Activated CD8-positive, alpha-beta memory T cell treated with anti-CD3 and anti-CD28 coated beads, Interleukin-2, amount 50 U/mL, for 24 hours (primary cell): ENCODE data around the gene SEPTIN7.
"Not testable (repeated sequence)": the region's sequence is repeated elsewhere in the genome, so short reads cannot be mapped to it uniquely, and the experiment has no call there.

Experiments used
- DNase-seq: peaks from one replicate; pipeline ENCODE4 v3.0.0-alpha.2; 2020; ENCODE audit errors: extremely low read depth

The SEPTIN7 gene

GRCh38 chr7:35800718-35801391 is at the start of gene SEPTIN7:
Gene SEPTIN7, plus strand, starts transcription at chr7:35801057. Its CDS starts 153 bp downstream, at chr7:35801210.
- DNase-seq = peak; percentile 97

DNA sequence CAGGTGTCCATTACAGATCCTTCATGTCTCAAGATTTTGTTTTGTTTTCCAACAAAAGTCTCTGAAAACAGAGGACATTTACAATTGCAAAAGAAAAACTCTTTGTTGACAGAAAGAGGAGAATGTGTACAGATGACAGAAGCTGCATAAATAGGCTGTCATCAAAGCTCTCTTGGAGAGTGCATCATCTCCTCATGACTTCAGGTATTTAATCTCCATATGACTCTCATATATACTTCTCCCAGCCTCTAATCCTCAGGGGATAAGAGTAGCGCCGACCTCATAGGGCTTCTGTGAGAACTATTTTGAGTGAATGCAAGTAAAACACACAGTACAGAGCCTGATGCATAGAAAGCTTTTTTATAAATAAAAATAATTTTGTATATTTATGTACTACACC is 48.1 kb upstream of the SEPTIN7 start:
- no peak for DNase-seq

DNA sequence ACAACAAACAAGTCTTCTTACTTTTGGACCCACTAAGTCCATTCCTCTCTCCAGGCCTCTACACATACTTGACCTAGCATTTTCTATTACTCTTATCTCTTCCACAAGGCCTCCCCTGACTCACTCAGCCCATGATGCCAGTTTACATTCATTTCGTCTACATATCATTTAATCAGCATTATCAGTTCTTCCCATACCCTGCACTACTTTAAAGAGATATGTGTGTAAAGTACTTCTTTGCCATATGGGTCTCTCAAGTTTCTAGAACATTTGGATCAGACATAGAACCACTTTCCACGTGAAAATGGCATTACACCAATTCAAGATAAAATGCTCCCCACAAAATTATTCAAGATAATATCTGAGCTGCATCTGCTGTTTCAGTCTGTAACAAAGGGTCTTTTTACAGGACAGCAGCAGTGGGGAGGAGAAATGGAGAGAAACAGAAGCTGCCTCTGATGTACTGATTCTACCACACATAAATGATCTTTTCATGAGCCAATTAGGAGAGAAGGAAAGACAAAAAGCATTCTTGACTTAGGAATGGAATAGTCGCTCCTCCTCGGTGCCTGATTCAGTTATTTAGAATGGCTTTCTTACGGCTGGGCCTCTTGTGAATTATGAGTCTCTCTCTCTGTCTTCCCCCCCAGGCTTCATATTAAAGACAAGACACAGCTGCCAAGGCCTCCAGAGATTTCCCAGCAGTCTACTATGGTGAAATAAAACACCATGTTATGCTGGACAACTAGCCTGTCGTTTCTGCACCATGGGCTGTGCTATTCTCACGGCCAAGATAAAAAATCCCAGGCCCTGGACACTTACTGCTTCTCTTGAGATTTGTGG is 46.9 kb upstream of the SEPTIN7 start:
- no peak for DNase-seq

DNA sequence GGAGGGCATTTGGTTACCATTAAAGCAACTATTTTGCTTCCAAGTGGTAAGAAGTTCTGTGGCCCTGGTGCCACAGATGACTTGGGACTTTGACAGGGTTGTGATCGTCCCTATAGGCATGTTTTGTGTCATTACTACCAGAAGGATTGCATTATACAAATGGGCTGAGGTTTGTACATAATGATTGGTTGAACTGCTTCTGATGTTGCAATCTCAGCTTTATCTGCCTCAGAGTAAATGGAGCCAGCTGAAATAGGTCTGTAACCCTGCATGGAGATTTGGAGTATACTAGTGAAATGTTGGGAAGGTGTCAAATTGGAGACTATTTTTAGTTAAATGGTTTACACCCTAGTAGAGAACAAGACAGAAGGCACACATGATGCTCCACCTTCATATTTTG is 46.1 kb upstream of the SEPTIN7 start:
- no peak for DNase-seq

DNA sequence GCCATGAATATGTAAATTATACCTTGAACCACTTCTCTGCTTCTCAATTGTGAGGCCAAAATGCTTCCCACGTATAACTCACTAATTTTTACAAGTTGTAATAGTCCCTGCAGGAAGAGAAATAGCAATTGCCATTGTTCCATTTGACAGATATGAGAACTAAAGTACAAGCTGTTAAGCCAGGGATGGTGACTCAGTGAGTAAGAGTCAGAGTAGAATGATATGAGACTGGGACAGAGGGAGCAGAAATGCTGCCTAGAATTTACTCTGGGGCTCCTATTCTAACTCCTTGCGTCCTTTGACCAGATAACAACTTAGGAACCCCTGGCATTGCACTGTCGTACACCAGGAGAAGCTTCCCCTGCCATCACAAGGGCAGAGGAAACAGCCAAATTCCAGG is 45.1 kb upstream of the SEPTIN7 start:
- no peak for DNase-seq

GRCh38 chr7:35756453-35756852 is 44.4 kb upstream of the SEPTIN7 start:
- not testable (repeated sequence) for DNase-seq

- no peak for DNase-seq
Observed at GRCh38 chr7:35757574-35757973, 43.3 kb upstream of the SEPTIN7 start.

DNA sequence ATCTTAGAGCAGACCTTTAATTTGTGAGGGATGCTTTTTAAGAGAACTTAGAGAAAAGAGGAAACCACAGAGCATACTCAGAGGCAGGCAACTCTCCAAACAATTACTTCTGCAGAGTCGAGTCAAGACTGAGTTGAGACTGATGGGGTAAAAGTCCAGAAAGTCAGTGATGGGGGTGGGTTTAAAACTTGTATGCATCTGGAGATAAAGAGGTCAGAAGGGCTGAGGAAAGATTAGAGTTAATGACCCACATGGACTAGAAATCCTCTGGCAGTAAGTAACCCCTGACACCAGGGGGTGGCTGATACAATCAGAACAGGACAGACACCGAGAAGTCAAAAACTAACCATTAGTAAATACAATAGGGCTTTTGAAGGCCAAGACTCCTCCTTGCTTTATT is 42.4 kb upstream of the SEPTIN7 start:
- no peak for DNase-seq

DNA sequence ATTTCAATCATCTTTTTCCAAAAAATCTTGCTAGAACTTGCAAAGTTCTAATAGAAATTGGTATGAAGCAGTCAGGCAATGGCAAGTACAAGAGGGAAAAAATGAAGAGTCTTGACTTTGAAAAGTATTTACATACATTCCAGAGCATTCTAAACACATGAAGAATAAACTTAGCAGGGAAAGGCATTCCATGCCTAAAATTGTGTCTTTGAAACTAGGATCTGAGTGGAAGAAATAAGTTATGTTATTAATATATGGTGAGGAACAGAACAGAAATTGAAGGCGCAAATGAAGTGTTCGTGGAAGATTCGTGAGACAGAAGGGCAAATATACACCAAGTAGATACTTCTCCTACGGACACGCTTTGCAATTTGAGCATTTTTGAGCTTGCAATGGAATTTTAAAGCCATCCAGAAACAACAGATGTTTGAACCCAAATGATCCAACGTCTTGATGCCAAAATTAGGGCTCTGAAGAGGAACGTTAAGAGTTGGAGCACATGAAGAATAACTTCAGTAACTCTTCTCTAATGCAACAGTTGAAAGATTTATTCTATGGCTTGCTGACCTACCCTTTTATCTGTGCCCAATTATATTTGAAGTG is 40.6 kb upstream of the SEPTIN7 start:
- no peak for DNase-seq

GRCh38 chr7:35761871-35762677 is 38.8 kb upstream of the SEPTIN7 start:
- no peak for DNase-seq

- no peak for DNase-seq
Observed at GRCh38 chr7:35762781-35763180, 38.1 kb upstream of the SEPTIN7 start.

- DNase-seq = no peak
Observed at GRCh38 chr7:35768346-35768745, 32.5 kb upstream of the SEPTIN7 start.

DNA sequence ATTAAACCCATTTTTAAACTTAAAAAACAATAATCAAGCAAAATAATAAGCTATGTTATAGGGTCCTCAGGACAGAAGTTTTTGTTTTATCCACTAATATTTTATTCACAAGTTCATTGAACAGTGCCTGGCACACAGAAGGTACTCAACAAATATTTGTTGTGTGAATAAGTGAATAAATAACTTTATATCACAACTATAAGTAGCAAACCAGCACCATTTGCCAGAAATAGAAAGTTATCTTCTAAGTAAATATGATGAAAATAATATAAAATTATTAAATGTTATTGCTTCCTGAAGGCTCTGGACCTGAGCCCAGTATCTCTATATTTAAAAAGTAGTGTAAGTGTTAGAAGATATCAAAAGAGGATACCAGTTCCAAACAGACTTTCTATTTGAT is 29.1 kb upstream of the SEPTIN7 start:
- no peak for DNase-seq

- no peak for DNase-seq
Observed at GRCh38 chr7:35773994-35774393, 26.9 kb upstream of the SEPTIN7 start.

- DNase-seq = no peak
Observed at GRCh38 chr7:35776686-35777085, 24.2 kb upstream of the SEPTIN7 start.

GRCh38 chr7:35777121-35777520 is 23.7 kb upstream of the SEPTIN7 start:
- DNase-seq = no peak

DNA sequence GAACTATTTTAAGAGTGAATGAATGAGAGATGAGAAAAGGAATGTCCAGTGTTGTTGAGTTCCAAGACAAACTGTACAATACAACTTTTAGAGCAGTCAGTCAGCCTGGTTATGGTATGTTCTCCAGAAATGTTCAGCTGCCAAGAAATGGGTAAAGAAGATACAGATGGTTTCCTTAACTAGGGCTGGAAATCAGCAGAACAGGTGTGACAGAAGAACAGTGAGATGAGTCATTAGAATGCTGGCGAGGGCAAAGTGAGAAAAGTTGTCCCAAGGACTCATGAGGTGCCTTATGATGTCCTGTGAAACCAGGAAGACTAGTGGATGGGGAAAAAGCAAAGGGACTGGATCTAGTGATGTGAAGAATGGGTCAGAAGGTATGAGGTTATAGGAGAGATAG is 20.8 kb upstream of the SEPTIN7 start:
- no peak for DNase-seq

DNA sequence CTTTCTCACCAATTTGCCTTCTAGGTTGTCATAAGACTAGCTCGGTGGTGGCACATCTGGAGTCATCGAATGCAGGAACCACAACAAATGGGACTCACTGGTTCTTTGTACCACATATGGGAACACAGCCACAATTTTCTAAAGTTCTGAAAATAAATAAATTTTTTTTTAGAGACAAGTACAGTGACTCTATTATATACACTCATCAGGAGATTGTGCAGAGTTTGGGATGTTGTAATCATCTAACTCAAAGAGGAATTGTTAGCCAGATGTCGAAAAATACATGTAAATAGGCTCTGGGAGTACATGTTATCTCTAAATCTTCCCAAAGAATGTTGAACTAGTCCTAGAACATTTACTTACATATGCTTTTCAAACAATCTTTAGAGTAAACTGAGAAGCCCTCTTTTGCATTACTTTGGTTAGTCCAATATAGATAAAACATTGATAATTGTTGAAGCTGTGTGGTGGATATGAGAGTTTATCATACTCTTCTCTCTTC is 19.6 kb upstream of the SEPTIN7 start:
- DNase-seq = no peak

DNA sequence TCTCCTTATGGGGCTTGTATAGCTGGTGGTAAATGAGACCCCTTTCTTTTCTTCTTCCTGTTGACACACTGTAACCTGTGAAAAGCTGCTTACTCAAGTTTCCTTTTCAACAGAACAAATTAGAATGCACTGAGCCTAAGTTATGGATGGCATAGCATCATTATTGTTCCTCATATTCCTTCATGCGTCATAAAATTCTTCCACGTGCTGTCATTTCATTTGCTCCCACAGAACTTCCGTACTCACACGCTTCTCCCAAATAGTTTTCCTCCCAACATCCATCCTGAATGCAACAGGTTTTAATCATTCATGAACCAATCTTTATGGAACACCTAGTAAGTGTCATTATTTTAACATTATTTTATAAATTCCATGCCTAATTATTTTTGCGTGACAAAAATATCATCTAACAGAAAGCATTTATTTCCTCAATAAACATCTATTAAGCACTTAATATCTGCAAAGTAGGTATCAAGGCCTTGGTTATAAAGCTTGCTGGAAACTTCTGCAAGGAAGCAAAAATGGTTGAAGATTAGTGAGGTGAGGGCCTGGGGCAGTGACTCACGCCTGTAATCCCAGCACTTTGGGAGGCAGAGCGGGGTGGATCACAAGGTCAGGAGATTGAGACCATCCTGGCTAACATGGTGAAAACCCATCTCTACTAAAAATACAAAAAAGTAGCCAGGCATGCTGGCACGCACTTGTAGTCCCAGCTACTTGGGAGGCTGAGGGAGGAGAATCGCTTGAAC is 18.9 kb upstream of the SEPTIN7 start:
- DNase-seq = no peak

GRCh38 chr7:35784332-35784731 is 16.5 kb upstream of the SEPTIN7 start:
- no peak for DNase-seq

DNA sequence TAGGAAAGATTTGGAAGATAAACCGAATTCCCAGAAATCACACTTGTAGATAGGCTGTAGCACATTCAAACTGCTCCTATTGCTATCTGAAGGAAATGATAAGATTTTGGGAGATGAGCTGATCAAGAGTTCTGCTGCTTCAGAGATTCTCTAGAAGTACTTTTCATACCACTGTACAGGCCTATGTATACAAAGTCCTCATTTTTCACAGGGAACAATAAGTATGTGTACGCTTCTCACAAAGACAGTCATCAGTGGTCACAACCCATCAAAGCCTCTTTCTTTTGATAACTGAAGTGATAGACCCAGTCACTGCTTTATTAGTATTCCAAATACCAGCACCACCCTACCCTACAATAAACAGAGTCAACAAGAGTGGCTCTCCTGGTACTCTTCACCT is 15.6 kb upstream of the SEPTIN7 start:
- DNase-seq = no peak
